Mesendoderm (in vitro differentiated cells): ENCODE data around the gene CAB39L.

Source experiments
- DNase-seq: peaks from one replicate; pipeline ENCODE4 v3.0.0; 2013
- H2AK5ac ChIP-seq: 2 replicates; pipeline ENCODE4 v1.6.1; 2013; ENCODE audit warnings: low read length, inconsistent platforms
- H2BK120ac ChIP-seq: 2 replicates; pipeline ENCODE4 v1.6.1; 2013; ENCODE audit warnings: low read depth, mild to moderate bottlenecking, low read length, moderate library complexity, mixed read lengths
- H2BK15ac ChIP-seq: replicated peaks from 2 replicates; pipeline ENCODE4 v1.6.1; 2013; ENCODE audit warnings: low read depth, mild to moderate bottlenecking, moderate library complexity
- H2BK5ac ChIP-seq: 2 replicates; pipeline ENCODE4 v1.6.1; 2013; ENCODE audit warnings: low read length, inconsistent platforms
- H3K18ac ChIP-seq: 2 replicates; pipeline ENCODE4 v1.6.1; 2013; ENCODE audit warnings: mild to moderate bottlenecking, low read length, mixed read lengths
- H3K23ac ChIP-seq: one replicate; pipeline ENCODE4 v1.6.1; 2013; ENCODE audit warnings: low read length
- H3K27ac ChIP-seq: 2 replicates; pipeline ENCODE4 v1.5.1; 2013; ENCODE audit warnings: low read depth, mild to moderate bottlenecking, inconsistent platforms, low read length, moderate library complexity
- H3K27me3 ChIP-seq: 2 replicates; pipeline ENCODE4 v1.6.1; 2013; ENCODE audit warnings: low read length, control low read depth, mild to moderate bottlenecking, inconsistent platforms; ENCODE audit not compliant: insufficient read depth, poor library complexity
- H3K36me3 ChIP-seq: 2 replicates; pipeline ENCODE4 v1.6.1; 2013; ENCODE audit warnings: low read length, inconsistent platforms; ENCODE audit not compliant: control insufficient read depth, insufficient read depth
- H3K4ac ChIP-seq: one replicate; pipeline ENCODE4 v1.6.1; 2013; ENCODE audit warnings: low read depth, mild to moderate bottlenecking, low read length, moderate library complexity
- H3K4me1 ChIP-seq: 2 replicates; pipeline ENCODE4 v1.6.1; 2013; ENCODE audit warnings: low read depth, low read length, inconsistent platforms; ENCODE audit not compliant: control insufficient read depth
- H3K4me2 ChIP-seq: 2 replicates; pipeline ENCODE4 v1.6.1; 2013; ENCODE audit warnings: low read length
- H3K4me3 ChIP-seq: 2 replicates; pipeline ENCODE4 v1.5.1; 2013; ENCODE audit warnings: mild to moderate bottlenecking, low read length
- H3K56ac ChIP-seq: one replicate; pipeline ENCODE4 v1.6.1; 2013; ENCODE audit warnings: low read length
- H3K79me1 ChIP-seq: 2 replicates; pipeline ENCODE4 v1.6.1; 2013; ENCODE audit warnings: low read length, inconsistent platforms
- H3K79me2 ChIP-seq: 2 replicates; pipeline ENCODE4 v1.6.1; 2013; ENCODE audit warnings: mild to moderate bottlenecking, low read length; ENCODE audit not compliant: control insufficient read depth, insufficient read depth
- H3K9ac ChIP-seq: 2 replicates; pipeline ENCODE4 v1.6.1; 2013; ENCODE audit warnings: low read length, inconsistent platforms
- H4K5ac ChIP-seq: one replicate; pipeline ENCODE4 v1.6.1; 2013; ENCODE audit warnings: low read length
- H4K8ac ChIP-seq: one replicate; pipeline ENCODE4 v1.6.1; 2013; ENCODE audit warnings: low read depth, mild to moderate bottlenecking, control low read depth, low read length, moderate library complexity
- WGBS: extraction: QIAGEN DNeasy Blood & Tissue Kit; methylation state at CpG from one replicate; pipeline ENCODE4 v1.1.7; 2013; ENCODE audit warnings: low lambda C conversion rate, missing lambda C conversion rate; ENCODE audit not compliant: insufficient coverage; ENCODE audit errors: extremely low coverage; 5-methylcytosine and 5-hydroxymethylcytosine counted together

Gene CAB39L

DNA sequence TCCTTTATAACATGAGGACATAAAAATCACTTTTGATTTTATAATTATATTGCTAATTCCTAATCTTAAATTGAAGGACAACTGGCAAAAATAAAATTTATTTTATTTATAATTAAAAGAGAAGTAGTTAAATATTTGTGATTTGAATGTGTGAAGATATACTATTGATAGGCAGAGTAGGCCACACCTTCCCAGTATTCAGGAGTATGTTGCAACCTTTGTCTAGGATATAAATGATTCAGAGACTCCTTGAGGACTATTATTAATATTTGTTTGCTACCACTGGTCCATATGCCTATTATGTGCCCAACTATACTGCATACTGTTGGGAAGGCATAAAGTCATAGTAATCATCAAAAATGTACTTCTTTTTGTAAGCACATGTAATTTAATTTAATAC, 101.9 kb downstream of the CAB39L start:
- H3K9ac ChIP-seq, result no peak overlapping the region
- no peak overlapping the region for H2AK5ac ChIP-seq
- no peaks in the 10 kb centered on the region for H3K4me1 ChIP-seq
- H3K27me3 ChIP-seq, result no peaks in the 10 kb centered on the region
- H2BK120ac ChIP-seq, result no peak overlapping the region
- no peak overlapping the region for H3K4me2 ChIP-seq
- DNase-seq, result no peak
- no peaks in the 10 kb centered on the region for H3K79me1 ChIP-seq
- H3K56ac ChIP-seq, result no peak overlapping the region
- no peak overlapping the region for H3K4me3 ChIP-seq
- H3K4ac ChIP-seq, result no peak overlapping the region
- no peak overlapping the region for H3K23ac ChIP-seq
- no peak overlapping the region for H2BK15ac ChIP-seq
- H4K8ac ChIP-seq, result no peak overlapping the region
- no peak overlapping the region for H4K5ac ChIP-seq
- H3K79me2 ChIP-seq, result no peaks in the 10 kb centered on the region
- H3K27ac ChIP-seq, result no peak overlapping the region
- no peaks in the 10 kb centered on the region for H3K36me3 ChIP-seq
- H3K18ac ChIP-seq, result no peak overlapping the region
- H2BK5ac ChIP-seq, result no peak overlapping the region

DNA sequence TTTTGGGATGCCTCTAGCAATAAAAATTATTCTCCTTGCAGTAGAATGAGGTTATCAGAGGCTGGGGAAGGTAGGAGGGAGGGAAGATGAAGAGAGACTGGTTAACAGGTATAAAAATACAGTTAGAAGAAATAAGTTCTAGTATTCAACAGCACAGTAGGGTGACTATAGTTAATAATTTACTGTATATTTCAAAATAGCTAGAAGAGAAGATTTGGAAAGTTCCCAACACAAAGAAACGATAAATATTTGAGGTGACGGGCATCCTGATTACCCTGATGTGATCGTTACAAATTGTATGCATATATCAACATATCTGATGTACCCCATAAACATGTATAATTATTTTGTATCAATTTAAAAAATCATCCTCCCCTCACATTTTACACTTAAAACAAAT, 102.3 kb downstream of the CAB39L start:
- H3K18ac ChIP-seq, result no peak overlapping the region
- WGBS, result no CpG with 5 or more reads among the region's 3 CpGs
- no peaks in the 10 kb centered on the region for H3K79me1 ChIP-seq
- H3K23ac ChIP-seq, result no peak overlapping the region
- no peak overlapping the region for H3K4ac ChIP-seq
- no peak overlapping the region for H4K8ac ChIP-seq
- H4K5ac ChIP-seq, result no peak overlapping the region
- no peak overlapping the region for H3K4me2 ChIP-seq
- DNase-seq, result no peak
- no peak overlapping the region for H2AK5ac ChIP-seq
- H3K4me1 ChIP-seq, result no peaks in the 10 kb centered on the region
- no peaks in the 10 kb centered on the region for H3K36me3 ChIP-seq
- H3K56ac ChIP-seq, result no peak overlapping the region
- no peak overlapping the region for H3K9ac ChIP-seq
- H2BK120ac ChIP-seq, result no peak overlapping the region
- H3K27ac ChIP-seq, result no peak overlapping the region
- H2BK5ac ChIP-seq, result no peak overlapping the region
- H3K79me2 ChIP-seq, result no peaks in the 10 kb centered on the region
- no peak overlapping the region for H3K4me3 ChIP-seq
- H2BK15ac ChIP-seq, result no peak overlapping the region
- H3K27me3 ChIP-seq, result no peaks in the 10 kb centered on the region

DNA sequence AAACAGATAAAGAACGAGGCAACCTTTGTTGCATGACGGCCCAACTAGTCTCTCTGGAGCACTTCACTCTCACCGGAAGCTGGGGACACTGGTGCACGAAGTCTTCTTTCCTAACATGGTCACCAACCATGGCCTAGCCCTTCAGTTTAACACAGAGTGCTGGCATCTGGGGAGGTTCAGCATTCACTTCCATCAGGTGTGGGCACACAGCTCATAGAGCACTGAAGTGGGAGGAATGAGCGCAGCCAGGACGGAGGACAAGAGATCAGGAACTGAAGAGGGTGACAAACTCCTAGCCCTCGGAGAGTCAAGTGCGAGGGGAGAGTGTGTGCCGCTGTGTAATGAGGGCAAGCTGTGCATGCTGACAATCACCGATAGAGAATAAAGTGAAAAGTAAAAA, 103.7 kb downstream of the CAB39L start:
- H2BK15ac ChIP-seq, result no peak overlapping the region
- no peak overlapping the region for H2BK5ac ChIP-seq
- H3K9ac ChIP-seq, result no peak overlapping the region
- H4K5ac ChIP-seq, result no peak overlapping the region
- H3K79me2 ChIP-seq, result no peaks in the 10 kb centered on the region
- H3K27ac ChIP-seq, result no peak overlapping the region
- H2BK120ac ChIP-seq, result no peak overlapping the region
- no peak overlapping the region for H2AK5ac ChIP-seq
- DNase-seq, result no peak
- H3K56ac ChIP-seq, result no peak overlapping the region
- no CpG with 5 or more reads among the region's 10 CpGs for WGBS
- H3K36me3 ChIP-seq, result no peaks in the 10 kb centered on the region
- H4K8ac ChIP-seq, result no peak overlapping the region
- no peak overlapping the region for H3K23ac ChIP-seq
- no peak overlapping the region for H3K4ac ChIP-seq
- H3K79me1 ChIP-seq, result no peaks in the 10 kb centered on the region
- no peaks in the 10 kb centered on the region for H3K4me1 ChIP-seq
- H3K4me2 ChIP-seq, result no peak overlapping the region
- H3K18ac ChIP-seq, result no peak overlapping the region
- no peaks in the 10 kb centered on the region for H3K27me3 ChIP-seq
- H3K4me3 ChIP-seq, result no peak overlapping the region

DNA sequence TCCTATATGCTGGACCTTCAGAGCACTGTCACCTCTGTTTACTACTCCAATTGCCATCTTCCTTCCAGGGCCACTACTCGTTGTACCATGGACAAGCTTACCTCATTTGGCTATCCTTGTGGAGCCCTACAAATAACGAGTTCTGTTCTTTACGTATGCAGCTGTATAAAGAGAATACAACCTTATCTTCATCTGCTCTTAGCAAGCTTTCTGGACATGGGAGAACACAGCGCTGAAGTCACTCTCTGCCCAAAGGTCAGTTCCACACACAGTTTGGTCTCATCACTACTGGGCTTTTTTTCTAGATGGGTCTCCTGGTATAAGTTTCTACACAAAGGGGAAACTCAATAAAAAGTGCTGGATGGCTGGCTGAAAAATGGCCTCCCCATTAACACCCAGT, 107.2 kb downstream of the CAB39L start:
- no peak overlapping the region for H3K4ac ChIP-seq
- no peak overlapping the region for H3K18ac ChIP-seq
- no peaks in the 10 kb centered on the region for H3K27me3 ChIP-seq
- H3K79me1 ChIP-seq, result no peaks in the 10 kb centered on the region
- H2BK15ac ChIP-seq, result no peak overlapping the region
- no peak overlapping the region for H2BK5ac ChIP-seq
- no peaks in the 10 kb centered on the region for H3K4me1 ChIP-seq
- H3K56ac ChIP-seq, result no peak overlapping the region
- no peak overlapping the region for H3K23ac ChIP-seq
- no peak overlapping the region for H3K27ac ChIP-seq
- no peak for DNase-seq
- no peaks in the 10 kb centered on the region for H3K79me2 ChIP-seq
- no peak overlapping the region for H4K8ac ChIP-seq
- H2AK5ac ChIP-seq, result no peak overlapping the region
- H3K4me3 ChIP-seq, result no peak overlapping the region
- H3K36me3 ChIP-seq, result no peaks in the 10 kb centered on the region
- WGBS, result no CpG with 5 or more reads among the region's 4 CpGs
- H4K5ac ChIP-seq, result no peak overlapping the region
- no peak overlapping the region for H2BK120ac ChIP-seq
- H3K9ac ChIP-seq, result no peak overlapping the region
- H3K4me2 ChIP-seq, result no peak overlapping the region

DNA sequence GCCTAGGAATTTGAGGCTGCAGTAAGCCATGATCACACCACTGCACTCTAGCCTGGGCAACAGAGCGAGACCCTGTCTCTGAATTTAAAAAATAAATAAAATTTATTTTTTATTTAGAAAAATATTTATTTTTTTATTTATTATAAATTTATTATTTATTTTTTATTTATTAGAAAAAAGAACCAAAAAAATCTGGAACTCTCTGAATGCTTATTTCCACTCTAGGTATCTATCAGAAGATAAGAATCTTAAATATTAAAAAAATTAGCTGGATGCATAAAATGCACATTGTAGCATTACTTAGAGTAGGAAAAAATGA, 113.4 kb downstream of the CAB39L start:
- H3K56ac ChIP-seq, result no peak overlapping the region
- DNase-seq, result no peak
- H4K8ac ChIP-seq, result no peak overlapping the region
- WGBS, result no CpG with 5 or more reads among the region's 1 CpG
- no peak overlapping the region for H2BK120ac ChIP-seq
- no peaks in the 10 kb centered on the region for H3K27me3 ChIP-seq
- H2BK5ac ChIP-seq, result no peak overlapping the region
- no peak overlapping the region for H3K18ac ChIP-seq
- H2AK5ac ChIP-seq, result no peak overlapping the region
- H4K5ac ChIP-seq, result no peak overlapping the region
- H3K4ac ChIP-seq, result no peak overlapping the region
- no peak overlapping the region for H3K4me3 ChIP-seq
- H3K4me2 ChIP-seq, result no peak overlapping the region
- no peak overlapping the region for H3K27ac ChIP-seq
- no peaks in the 10 kb centered on the region for H3K79me2 ChIP-seq
- H3K79me1 ChIP-seq, result no peaks in the 10 kb centered on the region
- no peak overlapping the region for H3K23ac ChIP-seq
- H3K36me3 ChIP-seq, result no peaks in the 10 kb centered on the region
- H3K4me1 ChIP-seq, result no peaks in the 10 kb centered on the region
- H3K9ac ChIP-seq, result no peak overlapping the region
- H2BK15ac ChIP-seq, result no peak overlapping the region

DNA sequence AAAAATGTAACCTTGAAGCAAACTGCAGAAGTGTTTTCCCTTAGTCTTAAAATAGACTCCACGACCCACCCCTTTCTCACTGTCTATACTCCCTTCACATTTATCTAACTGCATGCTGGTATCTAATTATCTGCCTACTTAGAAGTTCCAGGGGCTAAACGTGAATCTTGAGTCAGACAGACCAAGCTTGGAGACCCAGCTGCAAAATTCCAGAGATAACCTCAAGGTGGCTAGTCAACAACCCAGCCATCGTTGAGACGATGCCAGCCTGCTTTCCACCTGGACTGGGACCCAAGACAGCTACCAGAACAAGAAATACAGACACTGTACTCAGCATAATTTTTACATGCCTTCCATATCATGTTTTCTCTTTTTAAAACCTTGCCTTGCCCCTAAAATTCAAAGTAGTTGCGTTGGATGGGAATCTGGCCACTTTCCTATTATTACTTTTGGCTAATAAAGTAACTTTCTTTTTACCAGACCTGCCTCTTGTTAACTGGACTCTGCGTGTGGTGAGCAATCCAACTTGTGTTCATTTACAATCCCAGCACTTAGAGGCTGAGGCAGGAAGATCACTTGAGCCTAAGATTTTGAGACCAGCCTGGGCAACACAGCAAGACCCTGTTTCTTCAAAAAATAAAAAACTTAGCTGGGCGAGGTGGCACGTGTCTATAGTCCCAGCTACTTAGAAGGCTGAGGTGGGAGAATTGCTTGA, 113.9 kb downstream of the CAB39L start:
- no peak overlapping the region for H3K27ac ChIP-seq
- H4K5ac ChIP-seq, result no peak overlapping the region
- H3K23ac ChIP-seq, result no peak overlapping the region
- H2BK120ac ChIP-seq, result no peak overlapping the region
- no peak overlapping the region for H3K9ac ChIP-seq
- no peak overlapping the region for H2BK15ac ChIP-seq
- no peaks in the 10 kb centered on the region for H3K27me3 ChIP-seq
- no peak overlapping the region for H3K18ac ChIP-seq
- no peak overlapping the region for H3K4me3 ChIP-seq
- no peaks in the 10 kb centered on the region for H3K79me2 ChIP-seq
- H3K79me1 ChIP-seq, result no peaks in the 10 kb centered on the region
- no peaks in the 10 kb centered on the region for H3K4me1 ChIP-seq
- H3K56ac ChIP-seq, result no peak overlapping the region
- H2AK5ac ChIP-seq, result no peak overlapping the region
- peak; percentile 72 for DNase-seq
- H3K36me3 ChIP-seq, result no peaks in the 10 kb centered on the region
- H4K8ac ChIP-seq, result no peak overlapping the region
- no peak overlapping the region for H3K4me2 ChIP-seq
- no peak overlapping the region for H2BK5ac ChIP-seq
- no CpG with 5 or more reads among the region's 8 CpGs for WGBS
- H3K4ac ChIP-seq, result no peak overlapping the region
